GM12891 (cell line): ENCODE results near the gene RAPGEFL1.

Source experiments
- DNase-seq: peaks from one replicate; pipeline ENCODE4 v3.0.0; 2011; ENCODE audit warnings: low spot score; ENCODE audit not compliant: insufficient read length
- FAIRE-seq: peaks from 2 replicates; lab custom pipeline; 2011; peaks lifted over from hg19 to GRCh38; lab: Jason Lieb, UNC
- PAX5 ChIP-seq: IDR thresholded peaks from 2 replicates; pipeline ENCODE4 v1.6.1; 2011; ENCODE audit warnings: low read length, moderate library complexity, mild to moderate bottlenecking; ENCODE audit not compliant: insufficient read depth, severe bottlenecking
- POLR2A ChIP-seq: IDR thresholded peaks from 2 replicates; pipeline ENCODE4 v1.6.1; 2011; ENCODE audit warnings: low read depth, low read length, control low read depth
- POLR2AphosphoS5 ChIP-seq: IDR thresholded peaks from 2 replicates; pipeline ENCODE4 v1.6.1; 2011; ENCODE audit warnings: low read depth, low read length, control low read depth
- POU2F2 ChIP-seq: IDR thresholded peaks from 2 replicates; pipeline ENCODE4 v1.6.1; 2011; ENCODE audit warnings: low read depth, mild to moderate bottlenecking, control low read depth, low read length, moderate library complexity
- SPI1 ChIP-seq: IDR thresholded peaks from 2 replicates; pipeline ENCODE4 v1.6.1; 2011; ENCODE audit warnings: low read depth, low read length, control low read depth
- TAF1 ChIP-seq: IDR thresholded peaks from 2 replicates; pipeline ENCODE4 v1.6.1; 2011; ENCODE audit warnings: low read depth, low read length, control low read depth

RAPGEFL1 gene

DNA sequence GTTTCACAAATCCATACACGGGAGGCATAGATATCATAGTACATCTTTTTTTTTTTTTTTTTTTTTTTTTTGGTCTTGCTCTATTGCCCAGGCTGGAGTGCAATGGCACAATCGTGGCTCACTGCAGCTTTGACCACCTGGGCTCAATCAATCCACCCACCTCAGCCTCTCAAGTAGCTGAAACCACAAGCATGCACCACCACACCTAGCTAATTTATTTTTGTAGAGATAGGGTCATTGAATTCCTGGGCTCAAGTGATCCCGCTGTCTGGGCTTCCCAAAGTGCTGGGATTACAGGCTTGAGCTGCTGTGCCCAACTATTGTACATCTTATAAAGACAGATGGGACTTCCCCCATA lies 3.5 kb upstream of the RAPGEFL1 start:
- DNase-seq (no peak), FAIRE-seq (no peak)
- TF ChIP-seq POLR2AphosphoS5 = no peak
- no peak for TF ChIP-seq TAF1
- no peak for TF ChIP-seq POLR2A
- no peak for TF ChIP-seq POU2F2
- TF ChIP-seq PAX5 = no peak
- TF ChIP-seq SPI1 = no peak

DNA sequence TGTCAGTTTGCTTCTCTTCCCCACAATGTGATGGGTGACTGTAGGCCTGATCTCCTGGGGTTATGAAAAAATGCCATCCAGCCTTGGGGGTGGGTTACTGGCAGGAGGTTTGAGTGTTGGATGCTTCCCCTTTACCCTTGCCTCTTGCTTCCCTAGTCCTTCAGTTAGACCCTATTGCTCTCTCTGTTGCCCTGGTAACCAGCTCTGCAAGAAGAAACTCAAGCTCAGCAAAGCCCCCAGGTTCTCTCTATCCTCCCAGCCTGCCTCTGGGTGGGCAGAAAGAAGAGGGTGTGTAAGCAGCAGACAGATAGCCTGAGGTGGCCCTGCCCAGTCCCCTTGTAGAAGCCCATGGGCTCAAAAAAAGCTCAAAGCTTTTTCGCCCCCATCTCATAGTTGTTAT lies 2.8 kb upstream of the RAPGEFL1 start:
- FAIRE-seq (no peak), DNase-seq (no peak)
- no peak for TF ChIP-seq POU2F2
- no peak for TF ChIP-seq POLR2A
- no peak for TF ChIP-seq POLR2AphosphoS5
- TF ChIP-seq PAX5 = no peak
- TF ChIP-seq SPI1 = no peak
- TF ChIP-seq TAF1 = no peak

DNA sequence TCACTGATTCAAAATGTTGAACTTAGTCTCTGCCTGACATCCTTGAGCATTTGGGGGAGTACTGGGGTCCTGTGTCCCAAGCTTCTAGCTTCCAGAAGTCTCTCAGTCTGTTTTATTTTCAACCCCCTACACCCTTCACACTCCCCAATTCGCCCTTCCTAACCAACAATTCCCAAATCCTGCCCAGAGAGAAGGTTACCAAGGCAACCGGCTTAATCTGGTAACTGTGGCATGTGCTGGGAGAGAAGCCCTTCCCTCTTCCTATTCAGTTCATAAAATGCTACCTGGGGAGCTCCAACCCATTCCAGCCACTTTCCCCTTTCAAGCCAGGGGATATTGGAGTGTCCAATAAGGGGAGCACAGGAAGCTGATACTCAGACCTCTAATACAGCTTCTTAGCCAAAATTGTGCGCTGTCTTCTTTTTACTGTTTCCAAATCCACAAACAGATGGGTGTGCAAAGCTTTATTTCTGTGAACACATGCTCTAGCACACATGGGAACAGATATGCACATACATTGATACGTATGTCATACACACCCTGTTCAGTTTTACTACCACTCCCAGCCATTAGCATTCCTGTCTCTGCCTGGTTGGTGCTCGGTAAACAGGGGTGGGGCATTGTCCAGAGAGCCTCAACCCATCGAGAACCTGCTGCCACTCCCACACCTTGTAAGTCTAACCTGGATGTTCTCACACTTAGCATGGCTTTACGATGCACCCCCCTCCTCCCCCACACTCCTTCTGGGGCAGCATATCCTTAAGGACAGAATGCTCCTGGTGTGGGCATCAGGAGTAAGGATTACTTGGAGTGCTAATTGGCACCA lies 1.1 kb upstream of the RAPGEFL1 start:
- FAIRE-seq (peak; percentile 20), DNase-seq (no peak)
- TF ChIP-seq POU2F2 = no peak
- no peak for TF ChIP-seq PAX5
- TF ChIP-seq POLR2A = no peak
- TF ChIP-seq TAF1 = no peak
- TF ChIP-seq SPI1 = no peak
- TF ChIP-seq POLR2AphosphoS5 = no peak

DNA sequence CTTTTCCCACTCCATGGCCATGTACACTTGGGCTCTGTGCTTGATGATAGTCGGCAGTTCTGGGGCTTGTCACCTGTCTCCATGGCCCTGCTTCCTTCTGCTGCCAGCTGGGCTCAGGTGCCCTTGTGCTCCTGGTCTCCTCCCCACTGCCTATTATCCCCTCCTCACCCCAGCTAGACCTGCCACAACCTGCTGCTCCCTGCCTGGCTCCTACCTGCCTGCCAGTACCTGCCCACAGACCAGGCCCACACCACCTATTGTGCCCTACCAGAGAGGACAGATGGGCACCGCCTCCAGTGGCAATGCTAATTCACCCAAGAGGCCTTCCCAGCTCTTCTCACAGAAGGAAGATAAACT lies 538 bp upstream of the RAPGEFL1 start:
- no peak for FAIRE-seq
- TF ChIP-seq POLR2AphosphoS5 (no peak), PAX5 (no peak), POLR2A (no peak), TAF1 (no peak), POU2F2 (no peak), SPI1 (no peak)
- DNase-seq = no peak

DNA sequence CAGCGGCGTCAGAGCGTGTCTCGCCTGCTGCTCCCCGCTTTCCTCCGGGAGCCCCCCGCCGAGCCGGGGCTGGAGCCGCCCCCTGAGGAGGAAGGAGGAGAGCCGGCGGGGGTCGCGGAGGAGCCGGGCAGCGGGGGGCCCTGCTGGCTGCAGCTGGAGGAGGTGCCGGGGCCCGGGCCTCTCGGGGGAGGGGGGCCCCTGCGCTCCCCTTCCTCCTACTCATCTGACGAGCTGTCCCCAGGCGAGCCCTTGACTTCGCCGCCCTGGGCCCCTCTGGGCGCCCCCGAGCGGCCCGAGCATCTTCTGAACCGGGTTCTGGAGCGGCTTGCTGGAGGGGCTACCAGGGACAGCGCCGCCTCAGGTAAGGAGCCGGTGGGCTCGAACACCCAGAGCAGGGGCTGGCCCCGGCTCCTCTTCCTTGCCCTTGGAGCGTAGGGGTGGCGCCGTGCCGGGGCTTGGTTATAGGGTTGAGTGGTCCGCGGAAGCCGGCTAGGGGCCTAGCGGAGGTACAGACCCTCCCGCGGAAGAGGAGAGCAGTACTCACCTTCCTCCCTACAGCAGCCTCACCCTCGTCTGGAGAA lies 841 bp downstream of the RAPGEFL1 start:
- FAIRE-seq = no peak
- DNase-seq = no peak
- TF ChIP-seq PAX5 (no peak), POU2F2 (no peak), POLR2AphosphoS5 (no peak), TAF1 (no peak), POLR2A (no peak), SPI1 (no peak)

DNA sequence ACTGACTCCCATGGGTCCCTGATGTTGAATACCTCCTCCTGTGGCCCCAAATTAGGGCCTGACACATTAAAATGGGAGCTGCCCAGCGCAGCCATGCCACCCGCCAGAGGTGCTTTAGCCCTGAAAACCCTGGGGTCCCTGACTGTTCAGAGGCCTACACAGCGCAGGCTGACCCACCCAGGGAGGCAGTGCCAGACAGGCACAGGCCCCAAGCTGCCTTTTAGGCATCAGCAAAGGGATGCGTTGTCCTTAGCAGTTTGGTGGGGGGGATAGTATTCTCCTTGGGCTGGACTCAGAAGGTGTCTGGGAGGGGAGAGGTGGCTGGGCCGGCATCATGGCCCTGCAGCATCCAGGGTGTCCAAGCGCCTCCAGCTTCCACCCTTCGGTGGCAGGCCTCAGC lies 1.4 kb downstream of the RAPGEFL1 start:
- no peak for FAIRE-seq
- TF ChIP-seq POLR2AphosphoS5 (no peak), TAF1 (no peak), POU2F2 (no peak), POLR2A (no peak), PAX5 (no peak)
- DNase-seq = no peak

DNA sequence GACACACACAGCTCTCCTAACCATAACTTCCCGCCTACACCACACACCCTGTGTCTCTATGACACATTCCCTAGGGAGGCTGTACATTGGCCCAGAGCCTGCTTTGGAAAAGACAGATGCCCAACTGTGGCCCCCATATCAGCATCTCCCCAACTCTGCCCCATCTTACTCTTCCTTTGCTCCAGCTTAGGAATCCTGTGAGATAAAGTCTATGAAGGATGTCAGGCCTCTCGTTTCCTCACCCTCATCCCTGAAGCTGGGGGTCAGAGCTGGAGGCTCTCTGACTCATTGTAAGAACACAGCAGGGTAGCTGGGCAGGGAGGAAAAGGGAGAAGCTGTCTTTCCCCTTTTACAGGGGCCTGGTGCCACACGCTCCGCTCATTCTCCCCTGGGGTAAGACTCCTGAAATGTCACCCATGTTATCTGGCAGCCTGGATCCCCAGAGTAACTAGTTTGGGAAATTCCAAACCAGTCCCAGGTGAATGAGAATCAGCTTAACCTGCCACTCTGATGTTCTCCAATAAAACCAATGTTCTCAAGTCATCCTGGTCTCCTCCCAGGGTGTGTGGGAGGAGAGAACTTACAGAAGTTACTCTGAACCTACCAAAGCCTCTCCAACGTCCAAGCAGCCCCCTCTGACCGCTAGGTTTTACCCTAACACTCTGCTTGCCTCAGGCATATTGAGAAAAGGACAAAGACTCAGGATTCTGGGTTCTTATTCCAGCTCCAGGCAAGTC lies 2.8 kb downstream of the RAPGEFL1 start:
- FAIRE-seq (no peak), DNase-seq (no peak)
- no peak for TF ChIP-seq SPI1

DNA sequence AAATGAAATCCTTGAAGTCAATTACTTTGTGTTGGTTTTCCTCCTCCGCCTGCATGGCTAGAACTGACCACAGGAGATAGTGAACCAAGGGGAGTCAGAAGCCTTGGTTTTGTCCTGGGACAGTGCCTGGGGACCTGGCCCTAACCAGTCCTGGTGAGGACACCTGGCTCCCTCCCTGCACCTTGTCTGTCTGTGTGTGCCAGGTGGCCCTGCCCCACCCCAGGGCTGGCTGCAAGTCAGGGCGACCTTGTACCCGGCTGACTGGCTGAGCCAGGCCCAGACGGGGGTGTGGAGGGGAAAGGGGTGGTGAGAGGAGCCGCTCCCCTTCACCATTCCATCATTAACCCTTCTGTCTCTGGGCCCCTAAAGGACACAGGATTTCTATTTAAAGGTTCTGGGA lies 3.4 kb downstream of the RAPGEFL1 start:
- no peak for FAIRE-seq
- DNase-seq = no peak
- TF ChIP-seq TAF1 (no peak), POLR2A (no peak), PAX5 (no peak), POLR2AphosphoS5 (no peak), SPI1 (no peak), POU2F2 (no peak)

DNA sequence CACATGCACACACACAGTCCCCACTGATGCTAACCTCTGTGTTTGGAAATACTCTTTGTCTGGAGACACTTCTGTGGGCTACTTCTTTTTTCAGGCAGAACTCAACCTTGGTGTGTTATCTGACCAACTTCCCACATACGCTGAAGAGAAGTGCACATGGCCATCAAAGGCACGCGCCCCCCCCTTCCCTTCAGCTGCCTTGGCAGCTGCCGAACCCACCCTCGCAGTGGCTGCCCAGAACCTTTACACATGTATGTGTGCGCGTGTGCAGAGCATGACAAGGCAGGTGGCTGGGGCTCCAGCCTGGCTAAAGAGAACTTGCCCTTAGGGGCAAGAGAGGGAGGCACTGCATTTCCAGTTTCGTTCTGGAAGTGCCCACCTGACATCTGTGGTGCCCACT lies 3.9 kb downstream of the RAPGEFL1 start:
- DNase-seq = no peak
- TF ChIP-seq POLR2A (no peak), POLR2AphosphoS5 (no peak), PAX5 (no peak), TAF1 (no peak), POU2F2 (no peak), SPI1 (no peak)
- no peak for FAIRE-seq
